GM21619 (cell line): ENCODE measurements around the gene BTG4.

Experiments
- ATAC-seq: cut with Tn5 transposase; IDR thresholded peaks from one replicate; pipeline ENCODE4 v1.9.1; 2021; ENCODE audit not compliant: unreplicated experiment

Gene BTG4

GRCh38 chr11:111494040-111494439, 18.1 kb downstream of the BTG4 start:
- ATAC-seq: no peak

- ATAC-seq: no peak
Observed at GRCh38 chr11:111490496-111490895, 21.7 kb downstream of the BTG4 start.

- ATAC-seq: no peak
Observed at GRCh38 chr11:111483431-111483830, 28.8 kb downstream of the BTG4 start.

GRCh38 chr11:111479666-111480065, 32.5 kb downstream of the BTG4 start:
- ATAC-seq: no peak

- no peak for ATAC-seq
Observed at GRCh38 chr11:111477898-111478297, 34.3 kb downstream of the BTG4 start.

GRCh38 chr11:111476956-111477355, 35.2 kb downstream of the BTG4 start:
- ATAC-seq: no peak

- ATAC-seq: no peak
Observed at GRCh38 chr11:111476366-111476765, 35.8 kb downstream of the BTG4 start.

GRCh38 chr11:111474432-111474831, 37.8 kb downstream of the BTG4 start:
- no peak for ATAC-seq

GRCh38 chr11:111472228-111472627, 40.0 kb downstream of the BTG4 start:
- ATAC-seq: no peak

- ATAC-seq: no peak
Observed at GRCh38 chr11:111469200-111469599, 43.0 kb downstream of the BTG4 start.

- no peak for ATAC-seq
Observed at GRCh38 chr11:111466615-111467014, 45.6 kb downstream of the BTG4 start.

- ATAC-seq: no peak
Observed at GRCh38 chr11:111465400-111465799, 46.8 kb downstream of the BTG4 start.

GRCh38 chr11:111463276-111463675, 48.9 kb downstream of the BTG4 start:
- no peak for ATAC-seq

GRCh38 chr11:111462329-111462728, 49.9 kb downstream of the BTG4 start:
- no peak for ATAC-seq

GRCh38 chr11:111461460-111462235, 50.5 kb downstream of the BTG4 start:
- no peak for ATAC-seq

GRCh38 chr11:111460856-111461255, 51.3 kb downstream of the BTG4 start:
- no peak for ATAC-seq

- ATAC-seq: no peak
Observed at GRCh38 chr11:111460340-111460739, 51.8 kb downstream of the BTG4 start.

- no peak for ATAC-seq
Observed at GRCh38 chr11:111459506-111460270, 52.5 kb downstream of the BTG4 start.

GRCh38 chr11:111457731-111458368, 54.3 kb downstream of the BTG4 start:
- ATAC-seq: no peak

GRCh38 chr11:111456859-111457730, 55.1 kb downstream of the BTG4 start:
- ATAC-seq: no peak
